Heart left ventricle (tissue), 13 donors: ENCODE results near the gene IL32.

Source experiments
- CTCF ChIP-seq, 12 donors: fragments of 200-600 bp; sonication (generic) in 4 of 12; IDR thresholded peaks; one replicate each; pipeline versions ENCODE4 v1.5.0 to v1.8.0; 2018 to 2022; ENCODE audit warnings: antibody characterized with exemption in 12 of 12, mild to moderate bottlenecking in 5 of 12
- POLR2A ChIP-seq, 2 donors: fragments of 450-650 bp; IDR thresholded peaks; one replicate each; pipeline ENCODE4 v1.6.1; 2017; ENCODE audit warnings: antibody characterized with exemption in 2 of 2, mild to moderate bottlenecking in 2 of 2, moderate library complexity in 2 of 2
- donor health status: ischemic (EF 13 %, LVEDD 7.1; RV severe dilation, severe dysfunction).
- donor health status: DM: no; HTN: yes; CAD: no.
- donor health status: DM: no; HTN: no; CAD: no.
- donor health status: ischemic (EF 25% LVEDD 6.9; RV normal size, moderate dysfunction).
- donor health status: ischemic (EF 25% LVEDD 5.7; RV mildly dilated, moderate dysfunction).
- donor health status: ischemic (EF 35%, LVEDD 5.7; RV mildly dilated, moderate dysfunction).
- donor health status: nonischemic (EF 11% LVEDD 7.7; RV severe dilation, severe dysfunction).
- donor health status: DM: yes; HTN: yes; CAD: no.
- donor health status: PGD.
- donor health status: ischemic (EF 29% LVEDD 5.4; RV normal size, mild dysfunction).
- donor health status: nonischemic (EF 23%, LVEDD 6.1; RV moderate dilation, normal function).

GRCh38 chr16:3071655-3072054 lies 6.2 kb downstream of the IL32 start:
- TF ChIP-seq CTCF (IDR thresholded peaks at IDR 0.05) (no peak), POLR2A (IDR thresholded peaks at IDR 0.05) (no peak)
